AG04449 (cell line): ENCODE results near the gene TMEM63A.
"Not testable (repeated sequence)": the region's sequence is repeated elsewhere in the genome, so short reads cannot be mapped to it uniquely, and the experiment has no call there.

Experiments
- CTCF ChIA-PET: fragments of 350-600 bp; formaldehyde crosslinking; extraction: SDS; loops from one replicate; lab custom pipeline; 2021; ENCODE audit warnings: antibody characterized with exemption; lab: Yijun Ruan, JAX
- POLR2A ChIA-PET: fragments of 400-600, 350-600 bp; formaldehyde crosslinking; extraction: SDS; loops from one replicate; lab custom pipeline; 2020; ENCODE audit warnings: antibody characterized with exemption, inconsistent platforms; lab: Yijun Ruan, JAX
- DNase-seq: peaks from one replicate; pipeline ENCODE4 v3.0.0-alpha.2; 2010; ENCODE audit warnings: low read depth, low spot score
- H3K4me3 ChIP-seq: 2 replicates; pipeline ENCODE4 v1.5.1; 2011; ENCODE audit warnings: low read depth, mild to moderate bottlenecking, control low read depth, low read length
- CTCF ChIP-seq: IDR thresholded peaks from one replicate; pipeline ENCODE4 v1.5.1; 2011; ENCODE audit warnings: mild to moderate bottlenecking, moderate library complexity, low read length, control low read depth, inconsistent platforms; ENCODE audit not compliant: insufficient read depth; ENCODE audit errors: missing control alignments

TMEM63A gene

GRCh38 chr1:225808136-225808535 lies 74.0 kb downstream of the TMEM63A start:
- CTCF ChIA-PET: interaction anchor here (1.1 to 1.7 kb wide), 3 partner anchors 10 to 333 kb away, joined by 3 to 5 read pairs (median 4); no protein-coding TSS in a partner anchor
- no peak for TF ChIP-seq CTCF
- POLR2A ChIA-PET: no interaction called here
- no peak overlapping the region for H3K4me3 ChIP-seq
- DNase-seq: no peak

GRCh38 chr1:225806736-225807135 lies 75.4 kb downstream of the TMEM63A start:
- ChIA-PET CTCF (interaction anchor here (0.9 kb wide), 1 partner anchor 35 kb away, joined by 3 read pairs; no protein-coding TSS in a partner anchor), POLR2A (interaction anchor here (0.6 kb wide), 1 partner anchor 12 kb away, joined by 5 read pairs; no protein-coding TSS in a partner anchor)

GRCh38 chr1:225806249-225806648 lies 75.9 kb downstream of the TMEM63A start:
- no peak overlapping the region for H3K4me3 ChIP-seq
- no peak for TF ChIP-seq CTCF
- no peak for DNase-seq
- ChIA-PET POLR2A (interaction anchor here (0.6 kb wide), 1 partner anchor 12 kb away, joined by 5 read pairs; no protein-coding TSS in a partner anchor), CTCF (interaction anchor here (0.9 kb wide), 1 partner anchor 34 kb away, joined by 3 read pairs; no protein-coding TSS in a partner anchor)

More at GRCh38 chr1:225806736-225807135, 75.4 kb downstream of the TMEM63A start:
- DNase-seq, H3K4me3 ChIP-seq: not testable (repeated sequence)

GRCh38 chr1:225801146-225801545 lies 81.0 kb downstream of the TMEM63A start:
- H3K4me3 ChIP-seq, POLR2A ChIA-PET, DNase-seq: not testable (repeated sequence)
- CTCF ChIA-PET: interaction anchor here (0.9 to 1.5 kb wide), 2 partner anchors 10 to 12 kb away, joined by 3 read pairs; no protein-coding TSS in a partner anchor

GRCh38 chr1:225796097-225796496 lies 86.1 kb downstream of the TMEM63A start:
- H3K4me3 ChIP-seq, POLR2A ChIA-PET, DNase-seq, CTCF ChIA-PET: not testable (repeated sequence)
